Chondrocyte (in vitro differentiated cells): Measurements from ENCODE around the gene USP24. TPM values are rescaled to one million over a fixed set of nuclear protein-coding genes. Genes with fewer than 3 reads are reported as not detected.

Source experiments
- DNase-seq: peaks from one replicate; pipeline ENCODE4 v3.0.0; 2021; ENCODE audit warnings: mixed read lengths, low spot score
- H3K27ac Mint-ChIP-seq: one replicate; pipeline ENCODE4 v1.8.0; 2021; ENCODE audit warnings: mild to moderate bottlenecking, moderate library complexity, mixed read lengths; ENCODE audit not compliant: unreplicated experiment
- H3K27me3 Mint-ChIP-seq: 2 replicates; pipeline ENCODE4 v1.8.0; 2021; ENCODE audit warnings: low read depth, mixed read lengths
- H3K36me3 Mint-ChIP-seq: 2 replicates; pipeline ENCODE4 v1.8.0; 2021; ENCODE audit warnings: low read depth, mixed read lengths
- H3K4me1 Mint-ChIP-seq: 2 replicates; pipeline ENCODE4 v1.8.0; 2021; ENCODE audit warnings: low read depth, mild to moderate bottlenecking, mixed read lengths
- H3K4me3 Mint-ChIP-seq: one replicate; pipeline ENCODE4 v1.8.0; 2021; ENCODE audit warnings: mild to moderate bottlenecking, moderate library complexity, mixed read lengths; ENCODE audit not compliant: unreplicated experiment
- H3K9me3 Mint-ChIP-seq: 2 replicates; pipeline ENCODE4 v1.8.0; 2021; ENCODE audit warnings: low read depth, mixed read lengths
- total RNA-seq: library from RNA; stranded (reverse); gene quantifications from 3 replicates; pipeline ENCODE4 v1.2.1, GENCODE V29; 2021
- TF ChIP-seq, protein P1 (sequence below): fragments of 200-600 bp; sonication (generic); IDR thresholded peaks from 2 replicates; pipeline ENCODE4 v1.5.0; 2021; ENCODE audit warnings: antibody characterized with exemption, mild to moderate bottlenecking, moderate library complexity

Gene USP24
- total RNA-seq, 1 donor from 2014 or later: 25.8 TPM

GRCh38 chr1:55255901-55256300 lies 40.7 kb upstream of the USP24 start:
- TF ChIP-seq, protein P1, sequence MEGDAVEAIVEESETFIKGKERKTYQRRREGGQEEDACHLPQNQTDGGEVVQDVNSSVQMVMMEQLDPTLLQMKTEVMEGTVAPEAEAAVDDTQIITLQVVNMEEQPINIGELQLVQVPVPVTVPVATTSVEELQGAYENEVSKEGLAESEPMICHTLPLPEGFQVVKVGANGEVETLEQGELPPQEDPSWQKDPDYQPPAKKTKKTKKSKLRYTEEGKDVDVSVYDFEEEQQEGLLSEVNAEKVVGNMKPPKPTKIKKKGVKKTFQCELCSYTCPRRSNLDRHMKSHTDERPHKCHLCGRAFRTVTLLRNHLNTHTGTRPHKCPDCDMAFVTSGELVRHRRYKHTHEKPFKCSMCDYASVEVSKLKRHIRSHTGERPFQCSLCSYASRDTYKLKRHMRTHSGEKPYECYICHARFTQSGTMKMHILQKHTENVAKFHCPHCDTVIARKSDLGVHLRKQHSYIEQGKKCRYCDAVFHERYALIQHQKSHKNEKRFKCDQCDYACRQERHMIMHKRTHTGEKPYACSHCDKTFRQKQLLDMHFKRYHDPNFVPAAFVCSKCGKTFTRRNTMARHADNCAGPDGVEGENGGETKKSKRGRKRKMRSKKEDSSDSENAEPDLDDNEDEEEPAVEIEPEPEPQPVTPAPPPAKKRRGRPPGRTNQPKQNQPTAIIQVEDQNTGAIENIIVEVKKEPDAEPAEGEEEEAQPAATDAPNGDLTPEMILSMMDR: no peak

GRCh38 chr1:55252942-55253589 lies 37.9 kb upstream of the USP24 start:
- Mint-ChIP-seq H3K9me3 (no peaks in the 10 kb centered on the region), H3K4me1 (peaks cover 4% of the 10 kb centered on the region), H3K27me3 (no peaks in the 10 kb centered on the region), H3K4me3 (no peak overlapping the region), H3K36me3 (no peaks in the 10 kb centered on the region), H3K27ac (no peak overlapping the region)
- DNase-seq: no peak
- TF ChIP-seq, protein P1: no peak

More at GRCh38 chr1:55255901-55256300, 40.7 kb upstream of the USP24 start:
- H3K9me3 Mint-ChIP-seq: no peaks in the 10 kb centered on the region
- peaks cover under 1% of the 10 kb centered on the region for H3K4me1 Mint-ChIP-seq
- H3K4me3 Mint-ChIP-seq: no peak overlapping the region
- no peak for DNase-seq
- peaks cover 4% of the 10 kb centered on the region for H3K27me3 Mint-ChIP-seq
- peaks cover 1% of the 10 kb centered on the region for H3K36me3 Mint-ChIP-seq
- no peak overlapping the region for H3K27ac Mint-ChIP-seq

DNA sequence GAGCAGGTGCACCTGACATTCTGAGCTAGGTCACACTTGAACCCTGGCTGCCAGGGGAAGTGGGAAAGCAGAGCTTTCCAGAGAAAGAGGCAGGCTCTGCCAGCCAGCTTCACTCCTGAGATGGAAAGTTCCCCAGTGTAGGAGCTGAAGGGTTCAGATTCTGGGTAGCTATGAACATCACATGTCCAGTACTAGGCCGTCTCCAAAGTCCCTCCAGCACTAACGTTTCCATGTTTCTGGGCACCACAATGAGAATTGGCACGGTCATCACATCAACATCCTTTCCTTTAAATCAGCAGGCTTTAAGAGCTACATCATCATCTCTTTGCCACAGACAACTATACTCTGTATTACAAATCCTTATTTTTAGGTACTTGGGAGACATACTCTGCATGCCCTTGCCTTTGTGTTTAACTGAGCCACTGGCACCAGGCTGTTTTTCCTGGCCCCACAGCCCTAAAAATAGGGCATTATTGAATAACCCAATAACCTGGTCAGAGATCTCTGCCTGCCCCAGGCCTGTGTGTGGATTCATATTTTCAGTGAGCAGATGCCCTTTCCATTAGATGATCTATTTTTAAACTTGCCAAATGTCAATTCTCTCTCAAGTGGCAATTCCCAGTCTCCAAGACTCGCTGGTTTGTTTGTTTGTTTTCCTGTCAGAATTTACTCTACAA lies 35.4 kb upstream of the USP24 start:
- H3K27ac Mint-ChIP-seq: no peak overlapping the region

GRCh38 chr1:55249646-55250398 lies 34.7 kb upstream of the USP24 start:
- H3K9me3 Mint-ChIP-seq: no peaks in the 10 kb centered on the region
- H3K4me1 Mint-ChIP-seq: peaks cover 4% of the 10 kb centered on the region
- H3K27ac Mint-ChIP-seq: no peak overlapping the region
- no peaks in the 10 kb centered on the region for H3K36me3 Mint-ChIP-seq
- H3K27me3 Mint-ChIP-seq: no peaks in the 10 kb centered on the region
- no peak overlapping the region for H3K4me3 Mint-ChIP-seq
- TF ChIP-seq, protein P1: no peak
- no peak for DNase-seq

More for the DNA sequence above, 35.4 kb upstream of the USP24 start:
- peaks cover 4% of the 10 kb centered on the region for H3K4me1 Mint-ChIP-seq
- TF ChIP-seq, protein P1: no peak
- no peaks in the 10 kb centered on the region for H3K9me3 Mint-ChIP-seq
- no peak for DNase-seq
- no peaks in the 10 kb centered on the region for H3K27me3 Mint-ChIP-seq
- H3K36me3 Mint-ChIP-seq: no peaks in the 10 kb centered on the region
- no peak overlapping the region for H3K4me3 Mint-ChIP-seq

DNA sequence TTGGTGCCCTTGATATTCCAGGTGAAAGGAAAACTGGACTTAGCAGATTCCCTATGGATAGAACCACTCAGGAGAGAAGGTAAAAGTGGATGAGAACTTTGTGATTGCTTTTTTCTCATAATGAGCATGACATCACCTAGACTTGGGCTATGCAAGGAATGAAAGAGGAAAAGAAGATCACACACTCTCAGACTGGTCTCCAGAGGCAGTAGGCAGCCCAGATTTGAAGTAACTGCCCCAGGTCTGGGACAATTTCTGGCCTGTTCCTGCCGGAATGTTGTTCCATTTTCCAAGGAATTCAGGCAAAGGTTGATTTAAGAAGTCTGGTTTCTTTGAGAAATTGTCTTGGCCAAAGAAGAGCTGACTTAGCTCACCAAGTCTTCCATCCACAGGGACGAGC lies 31.7 kb upstream of the USP24 start:
- Mint-ChIP-seq H3K27ac (no peak overlapping the region), H3K4me3 (no peak overlapping the region), H3K9me3 (no peaks in the 10 kb centered on the region), H3K27me3 (no peaks in the 10 kb centered on the region), H3K4me1 (peaks cover 9% of the 10 kb centered on the region), H3K36me3 (no peaks in the 10 kb centered on the region)
- TF ChIP-seq, protein P1: no peak
- no peak for DNase-seq
